Measurements from ENCODE around the gene RAB19. TPM values are rescaled to one million over a fixed set of nuclear protein-coding genes. Genes with fewer than 3 reads are reported as not detected.

RAB19 gene
- total RNA-seq, 1 experiment from 2014 or later: 1.3 TPM

DNA sequence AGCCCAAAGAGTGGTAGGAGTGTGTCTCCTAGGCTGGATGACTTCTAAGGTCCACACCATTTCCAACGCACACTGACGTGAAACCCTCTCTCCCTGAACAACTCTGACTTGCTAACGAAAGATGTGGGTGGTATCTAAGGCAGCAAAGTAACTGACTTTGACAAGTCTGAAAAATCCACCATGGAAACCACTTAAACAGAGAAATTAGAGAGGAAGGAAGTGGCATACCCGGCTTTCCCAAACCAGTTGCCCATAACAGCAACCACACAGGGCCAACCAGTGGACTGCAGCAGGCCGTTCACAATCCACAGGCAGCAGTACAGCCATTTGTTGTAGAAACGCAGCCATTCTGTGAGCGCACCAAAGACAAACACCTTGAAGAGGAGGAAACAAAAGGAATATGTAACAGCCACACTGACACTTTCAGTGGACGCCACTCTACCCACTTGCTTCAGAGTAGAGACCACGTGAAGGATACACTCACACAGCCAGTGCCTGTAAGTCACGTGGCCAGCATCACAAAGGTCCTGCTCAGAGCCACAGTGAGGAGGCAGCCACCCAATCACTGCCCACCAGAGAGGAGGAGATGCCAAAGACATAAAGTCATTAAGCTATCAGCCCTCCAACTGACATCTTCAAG, 45.3 kb upstream of the RAB19 start:
- H3K79me2 ChIP-seq (ENCODE audit: low read length): no peaks in the 10 kb centered on the region
- BruUV-seq (replicated peaks): no TSS peak
- no peak overlapping the region for H2AFZ ChIP-seq (ENCODE audit: low read length)
- ATAC-seq: no peak
- no peak for DNase-seq
- H3F3A ChIP-seq (ENCODE audit: low read length, unreplicated experiment): no peaks in the 10 kb centered on the region
- H3K9ac ChIP-seq (ENCODE audit: low read length): no peak overlapping the region
- H3K4me2 ChIP-seq (ENCODE audit: low read length): no peak overlapping the region
- CTCF ChIA-PET: no interaction called here
- H3K9me3 ChIP-seq (ENCODE audit: low read length): no peaks in the 10 kb centered on the region
- POLR2A ChIA-PET (ENCODE audit: unreplicated experiment): no interaction called here
- no peak overlapping the region for H3K27ac ChIP-seq (ENCODE audit: low read length)
- H4K20me1 ChIP-seq (ENCODE audit: low read length): no peaks in the 10 kb centered on the region
- H3K4me1 ChIP-seq (ENCODE audit: insufficient read depth, low read length): no peaks in the 10 kb centered on the region
- no peak overlapping the region for H3K4me3 ChIP-seq (ENCODE audit: low read length)
- H3K36me3 ChIP-seq (ENCODE audit: low read depth, low read length): no peaks in the 10 kb centered on the region
- no peaks in the 10 kb centered on the region for H3K9me2 ChIP-seq (replicated peaks; ENCODE audit: low read length)
- no peak for TF ChIP-seq EZH2 (IDR thresholded peaks at IDR 0.05; ENCODE audit: low read length, unreplicated experiment)
- no peak for TF ChIP-seq EZH2phosphoT487 (IDR thresholded peaks at IDR 0.05; ENCODE audit: borderline replicate concordance, low read length)
- TF ChIP-seq, protein P1, sequence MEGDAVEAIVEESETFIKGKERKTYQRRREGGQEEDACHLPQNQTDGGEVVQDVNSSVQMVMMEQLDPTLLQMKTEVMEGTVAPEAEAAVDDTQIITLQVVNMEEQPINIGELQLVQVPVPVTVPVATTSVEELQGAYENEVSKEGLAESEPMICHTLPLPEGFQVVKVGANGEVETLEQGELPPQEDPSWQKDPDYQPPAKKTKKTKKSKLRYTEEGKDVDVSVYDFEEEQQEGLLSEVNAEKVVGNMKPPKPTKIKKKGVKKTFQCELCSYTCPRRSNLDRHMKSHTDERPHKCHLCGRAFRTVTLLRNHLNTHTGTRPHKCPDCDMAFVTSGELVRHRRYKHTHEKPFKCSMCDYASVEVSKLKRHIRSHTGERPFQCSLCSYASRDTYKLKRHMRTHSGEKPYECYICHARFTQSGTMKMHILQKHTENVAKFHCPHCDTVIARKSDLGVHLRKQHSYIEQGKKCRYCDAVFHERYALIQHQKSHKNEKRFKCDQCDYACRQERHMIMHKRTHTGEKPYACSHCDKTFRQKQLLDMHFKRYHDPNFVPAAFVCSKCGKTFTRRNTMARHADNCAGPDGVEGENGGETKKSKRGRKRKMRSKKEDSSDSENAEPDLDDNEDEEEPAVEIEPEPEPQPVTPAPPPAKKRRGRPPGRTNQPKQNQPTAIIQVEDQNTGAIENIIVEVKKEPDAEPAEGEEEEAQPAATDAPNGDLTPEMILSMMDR (conservative IDR thresholded peaks at IDR 0.05; ENCODE audit: low read depth, low read length): no peak
- intact Hi-C loops (cut with micrococcal nuclease): no loop called here
- H3K27me3 ChIP-seq (ENCODE audit: low read length): no peaks in the 10 kb centered on the region

DNA sequence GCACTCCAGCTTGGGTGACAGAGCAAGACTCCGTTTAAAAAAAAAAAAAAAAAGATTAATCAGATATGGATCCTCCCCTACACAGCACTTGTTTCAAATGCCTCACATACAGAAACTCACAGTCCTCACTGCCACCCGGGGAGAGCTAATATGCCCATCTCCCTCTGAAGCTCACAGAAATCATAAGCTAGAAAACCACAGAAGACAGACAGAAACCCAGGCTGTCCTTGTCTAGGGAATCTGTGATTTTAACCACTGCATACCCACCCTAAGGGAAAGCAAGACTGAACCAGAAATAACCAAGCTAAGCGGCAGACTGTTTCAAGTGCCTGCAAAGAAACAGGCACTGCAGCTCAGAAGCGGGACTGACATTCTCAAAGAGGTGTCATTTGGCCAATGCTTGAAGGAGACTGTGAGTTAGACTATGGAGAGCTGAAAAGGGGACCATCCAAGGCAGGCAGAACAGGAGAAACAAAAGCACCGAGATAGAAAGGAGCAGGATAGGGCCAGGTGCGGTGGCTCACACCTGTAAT, 43.1 kb upstream of the RAB19 start:
- H4K20me1 ChIP-seq (ENCODE audit: low read length): no peaks in the 10 kb centered on the region
- H3K4me2 ChIP-seq (ENCODE audit: low read length): no peak overlapping the region
- H3K9me3 ChIP-seq (ENCODE audit: low read length): no peaks in the 10 kb centered on the region
- TF ChIP-seq, protein P1 (conservative IDR thresholded peaks at IDR 0.05; ENCODE audit: low read depth, low read length): no peak
- no peak for TF ChIP-seq EZH2 (IDR thresholded peaks at IDR 0.05; ENCODE audit: low read length, unreplicated experiment)
- TF ChIP-seq EZH2phosphoT487 (IDR thresholded peaks at IDR 0.05; ENCODE audit: borderline replicate concordance, low read length): no peak
- intact Hi-C loops (cut with micrococcal nuclease): no loop called here
- BruUV-seq (replicated peaks): no TSS peak
- H3K4me1 ChIP-seq (ENCODE audit: insufficient read depth, low read length): no peaks in the 10 kb centered on the region
- DNase-seq (no peak), ATAC-seq (no peak)
- CTCF ChIA-PET: no interaction called here
- H2AFZ ChIP-seq (ENCODE audit: low read length): no peak overlapping the region
- H3K4me3 ChIP-seq (ENCODE audit: low read length): no peak overlapping the region
- POLR2A ChIA-PET (ENCODE audit: unreplicated experiment): no interaction called here
- no peaks in the 10 kb centered on the region for H3K9me2 ChIP-seq (replicated peaks; ENCODE audit: low read length)
- H3F3A ChIP-seq (ENCODE audit: low read length, unreplicated experiment): no peaks in the 10 kb centered on the region
- H3K27ac ChIP-seq (ENCODE audit: low read length): no peak overlapping the region
- no peaks in the 10 kb centered on the region for H3K36me3 ChIP-seq (ENCODE audit: low read depth, low read length)
- H3K9ac ChIP-seq (ENCODE audit: low read length): no peak overlapping the region
- H3K27me3 ChIP-seq (ENCODE audit: low read length): no peaks in the 10 kb centered on the region
- H3K79me2 ChIP-seq (ENCODE audit: low read length): no peaks in the 10 kb centered on the region

DNA sequence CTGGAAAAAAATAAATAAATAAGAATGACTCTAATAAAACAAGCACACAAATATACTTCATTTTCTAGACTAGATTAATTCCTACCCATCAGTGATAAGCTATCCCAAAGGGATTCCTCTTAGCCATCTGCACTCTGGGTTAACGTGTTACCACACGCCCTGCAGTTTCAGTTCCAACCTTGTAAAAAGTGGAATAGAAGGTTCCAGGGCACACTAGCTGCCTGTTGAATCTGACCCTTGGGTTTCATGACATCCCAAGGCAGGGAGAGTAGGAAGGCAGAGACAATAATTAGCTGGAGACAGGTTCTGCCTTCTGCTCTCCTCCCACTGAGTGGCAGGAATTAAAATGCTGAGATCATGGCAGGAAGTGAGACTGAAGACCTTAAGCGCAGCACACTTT, 39.0 kb upstream of the RAB19 start:
- POLR2A ChIA-PET (ENCODE audit: unreplicated experiment): no interaction called here
- CTCF ChIA-PET: no interaction called here
- H3F3A ChIP-seq (ENCODE audit: low read length, unreplicated experiment): no peaks in the 10 kb centered on the region
- no peak for ATAC-seq
- H3K9me2 ChIP-seq (replicated peaks; ENCODE audit: low read length): no peaks in the 10 kb centered on the region
- no peak overlapping the region for H3K4me2 ChIP-seq (ENCODE audit: low read length)
- no peak for DNase-seq
- intact Hi-C loops (cut with micrococcal nuclease): no loop called here
- no peaks in the 10 kb centered on the region for H3K27me3 ChIP-seq (ENCODE audit: low read length)
- no peak overlapping the region for H3K27ac ChIP-seq (ENCODE audit: low read length)
- no peaks in the 10 kb centered on the region for H3K36me3 ChIP-seq (ENCODE audit: low read depth, low read length)
- H3K4me3 ChIP-seq (ENCODE audit: low read length): no peak overlapping the region
- no peaks in the 10 kb centered on the region for H3K4me1 ChIP-seq (ENCODE audit: insufficient read depth, low read length)
- no peaks in the 10 kb centered on the region for H4K20me1 ChIP-seq (ENCODE audit: low read length)
- H3K79me2 ChIP-seq (ENCODE audit: low read length): no peaks in the 10 kb centered on the region
- no peak overlapping the region for H2AFZ ChIP-seq (ENCODE audit: low read length)
- no peak overlapping the region for H3K9ac ChIP-seq (ENCODE audit: low read length)
- TF ChIP-seq, protein P1 (conservative IDR thresholded peaks at IDR 0.05; ENCODE audit: low read depth, low read length): no peak
- TF ChIP-seq EZH2phosphoT487 (IDR thresholded peaks at IDR 0.05; ENCODE audit: borderline replicate concordance, low read length) (no peak), EZH2 (IDR thresholded peaks at IDR 0.05; ENCODE audit: low read length, unreplicated experiment) (no peak)
- no TSS peak for BruUV-seq (replicated peaks)
- no peaks in the 10 kb centered on the region for H3K9me3 ChIP-seq (ENCODE audit: low read length)
